Measurements from ENCODE around the gene LMAN1L. TPM values are rescaled to one million over a fixed set of nuclear protein-coding genes. Genes with fewer than 3 reads are reported as not detected.

Gene LMAN1L
- not detected for total RNA-seq (ENCODE audit: unreplicated experiment)
- long read RNA-seq: 0 reads

GRCh38 chr15:74812533-74812932 lies at the start of gene LMAN1L:
Gene LMAN1L, plus strand, starts transcription at chr15:74812835. Its CDS starts 20 bp downstream, at chr15:74812855.
- Mint-ChIP-seq H3K4me3 (ENCODE audit: unreplicated experiment) (no peak within 1 kb of the TSS), H3K4me1 (ENCODE audit: unreplicated experiment) (peaks cover 7% of the 10 kb centered on the region), H3K36me3 (ENCODE audit: low read depth, unreplicated experiment) (no peaks in the 10 kb centered on the region), H3K27me3 (ENCODE audit: unreplicated experiment) (peaks cover 13% of the 10 kb centered on the region), H3K9me3 (ENCODE audit: unreplicated experiment) (no peaks in the 10 kb centered on the region), H3K27ac (ENCODE audit: unreplicated experiment) (no peak within 1 kb of the TSS)
- DNase-seq (ENCODE audit: low spot score): no peak
- TF ChIP-seq CTCF (IDR thresholded peaks at IDR 0.05; ENCODE audit: unreplicated experiment): no peak

- Mint-ChIP-seq H3K27ac (ENCODE audit: unreplicated experiment) (no peak overlapping the region), H3K4me3 (ENCODE audit: unreplicated experiment) (no peak overlapping the region), H3K9me3 (ENCODE audit: unreplicated experiment) (no peaks in the 10 kb centered on the region), H3K36me3 (ENCODE audit: low read depth, unreplicated experiment) (no peaks in the 10 kb centered on the region), H3K4me1 (ENCODE audit: unreplicated experiment) (peaks cover 10% of the 10 kb centered on the region), H3K27me3 (ENCODE audit: unreplicated experiment) (peaks cover 5% of the 10 kb centered on the region)
- no peak for DNase-seq (ENCODE audit: low spot score)
- no peak for TF ChIP-seq CTCF (IDR thresholded peaks at IDR 0.05; ENCODE audit: unreplicated experiment)
Observed at GRCh38 chr15:74763416-74763815, 49.2 kb upstream of the LMAN1L start.

GRCh38 chr15:74767167-74768098 lies 45.2 kb upstream of the LMAN1L start:
- Mint-ChIP-seq H3K9me3 (ENCODE audit: unreplicated experiment) (no peaks in the 10 kb centered on the region), H3K27me3 (ENCODE audit: unreplicated experiment) (peaks cover 5% of the 10 kb centered on the region), H3K4me1 (ENCODE audit: unreplicated experiment) (peaks cover 13% of the 10 kb centered on the region), H3K36me3 (ENCODE audit: low read depth, unreplicated experiment) (no peaks in the 10 kb centered on the region), H3K27ac (ENCODE audit: unreplicated experiment) (no peak overlapping the region), H3K4me3 (ENCODE audit: unreplicated experiment) (no peak overlapping the region)
- TF ChIP-seq CTCF (IDR thresholded peaks at IDR 0.05; ENCODE audit: unreplicated experiment): no peak
- DNase-seq (ENCODE audit: low spot score): no peak

- no peaks in the 10 kb centered on the region for H3K36me3 Mint-ChIP-seq (ENCODE audit: low read depth, unreplicated experiment)
- peaks cover 9% of the 10 kb centered on the region for H3K4me1 Mint-ChIP-seq (ENCODE audit: unreplicated experiment)
- no peak for TF ChIP-seq CTCF (IDR thresholded peaks at IDR 0.05; ENCODE audit: unreplicated experiment)
- H3K9me3 Mint-ChIP-seq (ENCODE audit: unreplicated experiment): no peaks in the 10 kb centered on the region
- no peak for DNase-seq (ENCODE audit: low spot score)
- no peak overlapping the region for H3K4me3 Mint-ChIP-seq (ENCODE audit: unreplicated experiment)
- H3K27ac Mint-ChIP-seq (ENCODE audit: unreplicated experiment): no peak overlapping the region
- peaks cover 5% of the 10 kb centered on the region for H3K27me3 Mint-ChIP-seq (ENCODE audit: unreplicated experiment)
Observed at GRCh38 chr15:74768099-74768770, 44.4 kb upstream of the LMAN1L start.

Data from endothelial cell (in vitro differentiated cells).